Esophagus muscularis mucosa (tissue), 4 donors: ENCODE data around the gene RBM15. TPM values are rescaled to one million over a fixed set of nuclear protein-coding genes. Genes with fewer than 3 reads are reported as not detected.

Experiments used
- DNase-seq: peaks from one replicate; pipeline ENCODE4 v3.0.0-alpha.2; 2017; ENCODE audit errors: extremely low spot score
- H3K27ac ChIP-seq, 4 donors: fragments of 200-600 bp; sonication (generic); replicated peaks in 1 of 4; 1 replicate in 3 of 4; 2 replicates in 1 of 4; pipeline ENCODE4 v1.5.1; 2016 to 2019; ENCODE audit warnings: mild to moderate bottlenecking in 1 of 4
- H3K27me3 ChIP-seq, 4 donors: fragments of 200-600 bp; sonication (generic); one replicate each; pipeline versions ENCODE4 v1.5.1 to v1.6.0; 2016 to 2019
- H3K36me3 ChIP-seq, 4 donors: fragments of 200-600 bp; sonication (generic); one replicate each; pipeline ENCODE4 v1.5.1; 2016 to 2019
- H3K4me1 ChIP-seq, 4 donors: fragments of 200-600 bp; sonication (generic); one replicate each; pipeline ENCODE4 v1.5.1; 2016 to 2019
- H3K4me3 ChIP-seq, 4 donors: fragments of 200-600 bp; sonication (generic); 1 replicate in 2 of 4; 2 replicates in 2 of 4; pipeline ENCODE4 v1.5.1; 2016 to 2019; ENCODE audit warnings: mild to moderate bottlenecking in 4 of 4, moderate library complexity in 1 of 4
- H3K9me3 ChIP-seq, 4 donors: fragments of 200-600 bp; sonication (generic); 1 replicate in 3 of 4; 2 replicates in 1 of 4; pipeline ENCODE4 v1.5.1; 2016 to 2019
- EP300 ChIP-seq: sonication (generic); formaldehyde crosslinking; IDR thresholded peaks from one replicate; pipeline ENCODE4 v1.6.1; 2017; ENCODE audit warnings: antibody characterized with exemption
- POLR2A ChIP-seq: fragments of 450-650 bp; IDR thresholded peaks from one replicate; pipeline ENCODE4 v1.6.1; 2017; ENCODE audit warnings: antibody characterized with exemption, moderate library complexity, mild to moderate bottlenecking, low read depth
- POLR2AphosphoS5 ChIP-seq, 2 donors: sonication (generic); formaldehyde crosslinking; IDR thresholded peaks; one replicate each; pipeline ENCODE4 v1.6.1; 2017; ENCODE audit warnings: antibody characterized with exemption in 2 of 2
- WGBS: methylation state at CpG from one replicate; pipeline ENCODE4 v1.1.5; 2018; 5-methylcytosine and 5-hydroxymethylcytosine counted together
- intact Hi-C: fragments of 100-400 bp; cut with DNase I; formaldehyde crosslinking; loops from one replicate; pipeline ENCODE4 v1.15.1; 2023
- total RNA-seq, 4 donors: library from RNA; depleted of rRNA; stranded (reverse); fragments of >200 nt; gene quantifications; one replicate each; pipeline versions ENCODE4 v1.1.0 to v1.2.1, GENCODE V29; 2016
- TF ChIP-seq, protein P1 (sequence below), 3 experiments: fragments of 200-600 bp in 2 of 3; fragments of 450-650 bp in 1 of 3; sonication (generic) in 2 of 3; IDR thresholded peaks; one replicate each; pipeline ENCODE4 v1.5.1; 2017 to 2019; ENCODE audit warnings: antibody characterized with exemption in 3 of 3, mild to moderate bottlenecking in 2 of 3, moderate library complexity in 1 of 3

The RBM15 gene
- total RNA-seq, 4 donors from 2014 or later: 20.6 to 26.6 (median 24.2) TPM

DNA sequence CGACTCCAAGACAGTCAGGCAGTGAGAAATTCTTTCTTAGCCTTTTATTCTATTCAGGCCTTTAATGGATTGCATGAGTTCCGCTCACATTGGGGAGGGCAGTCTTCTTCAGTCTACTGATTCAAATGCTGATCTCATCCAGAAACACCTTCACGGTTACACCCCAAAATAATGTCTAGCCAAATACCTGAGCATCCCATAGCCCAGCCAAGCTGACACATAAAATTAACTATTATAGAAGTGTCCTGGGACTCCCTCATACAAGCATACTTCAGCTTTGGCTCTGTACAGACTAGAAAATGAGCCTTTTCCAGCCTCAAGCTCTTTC lies 55.3 kb downstream of the RBM15 start:
- no peak overlapping the region for H3K4me3 ChIP-seq
- no peak overlapping the region for H3K27ac ChIP-seq
- intact Hi-C loops: loop anchor here (5.0 kb wide), 1 partner anchor 52 kb away; no protein-coding TSS in a partner anchor
- H3K9me3 ChIP-seq: no peaks in the 10 kb centered on the region
- H3K4me1 ChIP-seq: peaks cover 0 to 19% (median 17%) of the 10 kb centered on the region in 4 donors
- TF ChIP-seq EP300 (no peak), POLR2A (no peak), POLR2AphosphoS5 (IDR thresholded peaks at IDR 0.05) (no peak)
- TF ChIP-seq, protein P1, sequence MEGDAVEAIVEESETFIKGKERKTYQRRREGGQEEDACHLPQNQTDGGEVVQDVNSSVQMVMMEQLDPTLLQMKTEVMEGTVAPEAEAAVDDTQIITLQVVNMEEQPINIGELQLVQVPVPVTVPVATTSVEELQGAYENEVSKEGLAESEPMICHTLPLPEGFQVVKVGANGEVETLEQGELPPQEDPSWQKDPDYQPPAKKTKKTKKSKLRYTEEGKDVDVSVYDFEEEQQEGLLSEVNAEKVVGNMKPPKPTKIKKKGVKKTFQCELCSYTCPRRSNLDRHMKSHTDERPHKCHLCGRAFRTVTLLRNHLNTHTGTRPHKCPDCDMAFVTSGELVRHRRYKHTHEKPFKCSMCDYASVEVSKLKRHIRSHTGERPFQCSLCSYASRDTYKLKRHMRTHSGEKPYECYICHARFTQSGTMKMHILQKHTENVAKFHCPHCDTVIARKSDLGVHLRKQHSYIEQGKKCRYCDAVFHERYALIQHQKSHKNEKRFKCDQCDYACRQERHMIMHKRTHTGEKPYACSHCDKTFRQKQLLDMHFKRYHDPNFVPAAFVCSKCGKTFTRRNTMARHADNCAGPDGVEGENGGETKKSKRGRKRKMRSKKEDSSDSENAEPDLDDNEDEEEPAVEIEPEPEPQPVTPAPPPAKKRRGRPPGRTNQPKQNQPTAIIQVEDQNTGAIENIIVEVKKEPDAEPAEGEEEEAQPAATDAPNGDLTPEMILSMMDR (IDR thresholded peaks at IDR 0.05): no peak
- H3K27me3 ChIP-seq: no peaks in the 10 kb centered on the region
- DNase-seq: no peak
- 94% methylated on average over 3 of the region's 3 CpGs for WGBS
- peaks cover 13 to 51% (median 35%) of the 10 kb centered on the region in 4 donors for H3K36me3 ChIP-seq

Other genes starting within 250 kb of the RBM15 start
- not detected for gene UBL4B, start 226.9 kb upstream of the RBM15 start, total RNA-seq
- 1 to 10 TPM in 1 of 4 donors, under 1 TPM in 3; 0.42 to 1.8 (median 0.57) TPM for gene SLC6A17, start 188.9 kb upstream of the RBM15 start, total RNA-seq
- gene KCNC4, start 129.1 kb upstream of the RBM15 start, total RNA-seq: 10 to 100 TPM in 2 of 4 donors, 1 to 10 TPM in 2; 4.6 to 18.0 (median 9.7) TPM
- gene SLC16A4, start 51.6 kb downstream of the RBM15 start, total RNA-seq: 1 to 10 TPM; 5.8 to 8.8 (median 8.4) TPM
- 100 to 1,000 TPM in 1 of 4 donors, 10 to 100 TPM in 3; 59.9 to 113 (median 71.0) TPM for gene LAMTOR5, start 68.3 kb downstream of the RBM15 start, total RNA-seq
- not detected for gene PROK1, start 111.8 kb downstream of the RBM15 start, total RNA-seq
- under 1 TPM in 1 of 4 donors, not detected in 3; 0.23 TPM for gene KCNA10, start 179.8 kb downstream of the RBM15 start, total RNA-seq